GM06990 (cell line): ENCODE data around the gene LRRC75A.

ENCODE experiments used
- DNase-seq: peaks from one replicate; pipeline ENCODE4 v3.0.0-alpha.2; 2011; ENCODE audit not compliant: insufficient read length; ENCODE audit errors: extremely low read depth
- H3K27me3 ChIP-seq: replicated peaks from 2 replicates; pipeline ENCODE4 v1.6.0; 2011; ENCODE audit warnings: low read length; ENCODE audit not compliant: control insufficient read depth, insufficient read depth
- H3K36me3 ChIP-seq: 2 replicates; pipeline ENCODE4 v1.5.1; 2011; ENCODE audit warnings: low read length; ENCODE audit not compliant: control insufficient read depth, insufficient read depth
- H3K4me3 ChIP-seq: replicated peaks from 2 replicates; pipeline ENCODE4 v1.5.1; 2011; ENCODE audit warnings: low read depth, mild to moderate bottlenecking, control low read depth, low read length
- TF ChIP-seq, protein P1 (sequence below): IDR thresholded peaks from 2 replicates; pipeline ENCODE4 v1.5.1; 2011; ENCODE audit warnings: low read length, control low read depth, mild to moderate bottlenecking, inconsistent platforms; ENCODE audit not compliant: insufficient read depth, poor library complexity, severe bottlenecking

LRRC75A gene

DNA sequence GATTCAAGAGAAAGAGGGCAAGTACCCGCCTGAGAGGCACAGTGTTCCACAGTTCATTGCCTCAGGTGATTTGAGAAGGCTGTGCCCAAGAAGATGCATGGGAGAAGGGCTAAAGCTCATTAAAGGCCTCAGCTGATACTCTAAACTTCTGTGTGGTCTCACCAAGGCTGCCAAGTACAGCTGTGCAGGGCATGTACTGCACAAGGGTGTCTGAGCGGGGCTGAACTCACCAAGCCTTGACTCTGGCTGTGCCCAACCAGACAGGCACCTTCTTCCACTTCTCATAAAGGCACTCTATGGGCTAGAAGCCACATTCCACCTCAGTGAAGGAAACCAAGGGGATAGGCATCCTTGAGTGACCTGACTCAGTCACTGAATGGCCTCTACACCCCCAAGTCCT is 12.7 kb downstream of the LRRC75A start:
- TF ChIP-seq, protein P1, sequence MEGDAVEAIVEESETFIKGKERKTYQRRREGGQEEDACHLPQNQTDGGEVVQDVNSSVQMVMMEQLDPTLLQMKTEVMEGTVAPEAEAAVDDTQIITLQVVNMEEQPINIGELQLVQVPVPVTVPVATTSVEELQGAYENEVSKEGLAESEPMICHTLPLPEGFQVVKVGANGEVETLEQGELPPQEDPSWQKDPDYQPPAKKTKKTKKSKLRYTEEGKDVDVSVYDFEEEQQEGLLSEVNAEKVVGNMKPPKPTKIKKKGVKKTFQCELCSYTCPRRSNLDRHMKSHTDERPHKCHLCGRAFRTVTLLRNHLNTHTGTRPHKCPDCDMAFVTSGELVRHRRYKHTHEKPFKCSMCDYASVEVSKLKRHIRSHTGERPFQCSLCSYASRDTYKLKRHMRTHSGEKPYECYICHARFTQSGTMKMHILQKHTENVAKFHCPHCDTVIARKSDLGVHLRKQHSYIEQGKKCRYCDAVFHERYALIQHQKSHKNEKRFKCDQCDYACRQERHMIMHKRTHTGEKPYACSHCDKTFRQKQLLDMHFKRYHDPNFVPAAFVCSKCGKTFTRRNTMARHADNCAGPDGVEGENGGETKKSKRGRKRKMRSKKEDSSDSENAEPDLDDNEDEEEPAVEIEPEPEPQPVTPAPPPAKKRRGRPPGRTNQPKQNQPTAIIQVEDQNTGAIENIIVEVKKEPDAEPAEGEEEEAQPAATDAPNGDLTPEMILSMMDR: no peak
- DNase-seq: no peak
- H3K27me3 ChIP-seq: no peaks in the 10 kb centered on the region; the same call in 1 of the 2 replicates
- H3K36me3 ChIP-seq: no peaks in the 10 kb centered on the region
- no peak overlapping the region for H3K4me3 ChIP-seq

- Histone ChIP-seq H3K36me3 (no peaks in the 10 kb centered on the region), H3K27me3 (no peaks in the 10 kb centered on the region; the same call in 1 of the 2 replicates), H3K4me3 (no peak overlapping the region)
- TF ChIP-seq, protein P1: no peak
- DNase-seq: no peak
These were observed 13.3 kb downstream of the LRRC75A start for GRCh38 chr17:16478649-16479048.

GRCh38 chr17:16477666-16478065 is 14.3 kb downstream of the LRRC75A start:
- no peaks in the 10 kb centered on the region for H3K36me3 ChIP-seq
- H3K4me3 ChIP-seq: no peak overlapping the region
- TF ChIP-seq, protein P1: no peak
- H3K27me3 ChIP-seq: no peaks in the 10 kb centered on the region; the same call in 1 of the 2 replicates
- DNase-seq: no peak

DNA sequence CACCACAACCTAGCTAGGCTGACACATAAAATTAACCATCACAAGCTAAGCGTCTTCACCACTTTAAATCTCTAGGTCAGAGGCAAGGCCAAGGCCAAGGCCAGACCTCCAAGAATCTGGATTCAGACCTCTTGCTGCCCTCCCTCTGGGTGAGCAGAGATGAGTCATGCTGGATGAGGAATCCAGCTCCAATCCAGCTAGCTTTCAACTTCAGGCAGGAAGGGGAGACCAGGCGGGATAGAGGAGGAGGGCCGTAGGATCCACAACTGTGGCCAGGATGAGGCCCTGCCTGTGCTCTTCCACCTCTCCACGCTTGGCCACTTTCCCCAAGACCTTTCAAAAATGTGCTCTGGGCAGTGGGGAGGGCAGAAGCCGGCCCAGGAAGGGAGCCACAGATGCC is 14.7 kb downstream of the LRRC75A start:
- no peaks in the 10 kb centered on the region for H3K27me3 ChIP-seq
- H3K36me3 ChIP-seq: no peaks in the 10 kb centered on the region
- no peak for DNase-seq
- H3K4me3 ChIP-seq: no peak overlapping the region
- TF ChIP-seq, protein P1: no peak

- Histone ChIP-seq H3K36me3 (no peaks in the 10 kb centered on the region), H3K4me3 (no peak overlapping the region), H3K27me3 (no peaks in the 10 kb centered on the region; the same call in 1 of the 2 replicates)
- DNase-seq: no peak
- TF ChIP-seq, protein P1: no peak
These were observed 16.8 kb downstream of the LRRC75A start for GRCh38 chr17:16475179-16475704.
